GM19468 (cell line): ENCODE data around the gene MORC3.
"Not testable (repeated sequence)": the region's sequence is repeated elsewhere in the genome, so short reads cannot be mapped to it uniquely, and the experiment has no call there.

Experiments
- ATAC-seq: cut with Tn5 transposase; IDR thresholded peaks from one replicate; pipeline ENCODE4 v1.9.1; 2021; ENCODE audit warnings: mild to moderate bottlenecking, moderate library complexity, moderate number of reproducible peaks; ENCODE audit not compliant: unreplicated experiment; ENCODE audit errors: extremely low read depth

Gene MORC3

GRCh38 chr21:36322083-36322424 lies 2.1 kb downstream of the MORC3 start:
- ATAC-seq = no peak

- ATAC-seq = no peak
Observed at GRCh38 chr21:36323032-36323431, 3.0 kb downstream of the MORC3 start.

DNA sequence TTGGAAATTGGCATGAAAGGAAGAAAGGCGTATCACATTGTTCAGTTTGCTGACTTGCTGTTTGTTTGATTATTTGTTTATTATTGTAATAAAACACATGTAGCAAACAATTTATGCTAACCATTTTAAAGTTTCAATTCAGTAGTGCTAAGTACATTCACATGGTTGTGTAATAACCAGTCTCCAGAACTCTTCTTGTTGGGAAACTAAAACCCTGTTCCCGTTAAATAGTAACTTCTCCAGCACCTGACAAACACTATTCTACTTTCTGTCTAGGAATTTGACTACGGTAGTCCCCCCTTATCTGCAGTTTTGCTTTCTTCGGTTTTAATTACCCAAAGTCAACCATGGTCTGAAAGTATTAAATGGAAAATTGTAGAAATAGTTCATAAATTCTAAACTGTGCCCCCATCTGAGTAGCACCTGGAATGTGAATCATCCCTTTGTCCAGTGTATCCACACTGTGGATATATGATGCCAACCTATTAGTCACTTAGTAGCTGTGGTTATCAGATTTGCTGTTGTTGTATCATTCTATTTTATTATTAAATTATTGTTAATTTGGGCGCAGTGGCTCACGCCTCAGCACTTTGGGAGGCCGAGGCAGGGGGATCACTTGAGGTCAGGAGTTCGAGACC lies 5.5 kb downstream of the MORC3 start:
- ATAC-seq = no peak

DNA sequence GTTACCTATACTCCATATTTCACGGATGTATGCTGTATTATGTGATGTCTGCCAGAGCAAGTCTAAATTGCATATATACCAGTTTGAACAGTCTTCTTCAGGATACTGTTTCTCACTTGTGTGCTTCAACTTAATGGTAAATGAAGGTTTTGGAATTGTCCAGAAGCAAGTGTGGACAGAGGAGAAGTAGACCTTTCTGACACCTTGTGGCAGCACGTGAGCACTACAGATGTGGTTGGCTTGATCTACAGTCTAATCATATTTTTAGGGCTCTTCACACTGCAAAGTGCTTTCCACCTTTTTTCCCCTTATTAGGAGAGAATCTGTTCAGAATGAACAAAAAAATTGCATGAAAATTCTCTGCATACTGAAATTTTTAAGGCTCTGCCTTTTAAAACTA lies 10.9 kb downstream of the MORC3 start:
- ATAC-seq = no peak

- ATAC-seq = no peak
Observed at GRCh38 chr21:36337099-36337509, 17.1 kb downstream of the MORC3 start.

- ATAC-seq = no peak
Observed at GRCh38 chr21:36338975-36339374, 19.0 kb downstream of the MORC3 start.

- ATAC-seq = not testable (repeated sequence)
Observed at GRCh38 chr21:36342581-36342980, 22.6 kb downstream of the MORC3 start.

- no peak for ATAC-seq
Observed at GRCh38 chr21:36344931-36345330, 24.9 kb downstream of the MORC3 start.

DNA sequence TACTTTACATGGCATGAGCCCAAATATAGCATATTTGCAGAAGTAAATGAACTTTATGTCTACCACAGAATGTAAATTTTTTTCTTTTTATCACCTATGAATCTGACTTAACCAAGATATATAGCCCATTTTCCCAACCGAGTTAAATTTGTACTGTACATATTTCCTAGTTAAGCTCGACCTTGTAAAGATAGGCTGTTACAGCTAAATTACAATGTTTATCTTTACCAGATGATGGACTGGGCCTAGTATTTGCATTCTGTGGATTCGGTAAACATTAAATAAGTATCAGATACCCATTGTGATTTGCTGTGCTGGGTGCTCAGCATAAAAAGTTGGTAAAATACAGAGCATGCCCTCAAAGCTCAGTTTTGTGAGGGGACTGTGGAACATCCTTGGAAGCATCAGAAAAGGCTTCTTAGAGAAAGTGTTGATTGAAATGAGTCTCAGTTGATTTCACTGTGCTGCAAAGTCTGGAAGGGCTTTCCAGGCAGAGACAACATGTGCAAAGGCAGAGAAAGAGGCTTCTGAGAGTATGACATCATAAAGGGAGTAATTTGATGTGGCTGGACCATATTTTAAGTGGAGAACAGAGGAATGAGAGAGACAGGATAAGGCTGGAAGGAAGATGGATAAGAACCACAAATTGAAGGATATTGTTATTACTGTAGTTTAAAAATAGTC lies 27.4 kb downstream of the MORC3 start:
- no peak for ATAC-seq

- ATAC-seq = no peak
Observed at GRCh38 chr21:36347962-36348328, 27.9 kb downstream of the MORC3 start.

- no peak for ATAC-seq
Observed at GRCh38 chr21:36349315-36349714, 29.3 kb downstream of the MORC3 start.

GRCh38 chr21:36350282-36350910 lies 30.4 kb downstream of the MORC3 start:
- ATAC-seq = no peak

GRCh38 chr21:36354918-36355680 lies 35.1 kb downstream of the MORC3 start:
- no peak for ATAC-seq

GRCh38 chr21:36355868-36356267 lies 35.9 kb downstream of the MORC3 start:
- no peak for ATAC-seq

GRCh38 chr21:36359185-36359584 lies 39.2 kb downstream of the MORC3 start:
- no peak for ATAC-seq

DNA sequence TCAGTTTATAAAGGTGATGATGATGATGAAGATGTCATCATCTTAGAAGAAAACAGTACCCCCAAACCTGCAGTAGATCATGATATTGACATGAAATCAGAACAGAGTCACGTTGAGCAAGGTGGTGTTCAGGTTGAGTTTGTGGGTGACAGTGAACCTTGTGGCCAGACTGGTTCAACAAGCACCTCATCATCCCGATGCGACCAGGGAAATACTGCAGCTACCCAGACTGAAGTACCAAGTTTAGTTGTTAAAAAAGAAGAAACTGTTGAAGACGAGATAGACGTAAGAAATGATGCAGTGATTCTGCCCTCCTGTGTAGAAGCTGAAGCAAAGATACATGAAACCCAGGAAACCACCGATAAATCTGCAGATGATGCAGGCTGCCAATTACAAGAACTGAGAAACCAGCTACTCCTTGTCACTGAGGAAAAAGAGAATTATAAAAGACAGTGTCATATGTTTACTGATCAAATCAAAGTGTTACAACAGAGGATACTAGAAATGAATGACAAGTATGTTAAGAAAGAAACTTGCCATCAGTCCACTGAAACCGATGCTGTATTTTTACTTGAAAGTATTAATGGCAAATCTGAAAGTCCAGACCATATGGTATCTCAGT lies 49.2 kb downstream of the MORC3 start:
- no peak for ATAC-seq

GRCh38 chr21:36375994-36376393 lies 56.0 kb downstream of the MORC3 start:
- ATAC-seq = no peak

- ATAC-seq = no peak
Observed at GRCh38 chr21:36377391-36377842, 57.4 kb downstream of the MORC3 start.

- ATAC-seq = no peak
Observed at GRCh38 chr21:36379251-36379650, 59.3 kb downstream of the MORC3 start.

DNA sequence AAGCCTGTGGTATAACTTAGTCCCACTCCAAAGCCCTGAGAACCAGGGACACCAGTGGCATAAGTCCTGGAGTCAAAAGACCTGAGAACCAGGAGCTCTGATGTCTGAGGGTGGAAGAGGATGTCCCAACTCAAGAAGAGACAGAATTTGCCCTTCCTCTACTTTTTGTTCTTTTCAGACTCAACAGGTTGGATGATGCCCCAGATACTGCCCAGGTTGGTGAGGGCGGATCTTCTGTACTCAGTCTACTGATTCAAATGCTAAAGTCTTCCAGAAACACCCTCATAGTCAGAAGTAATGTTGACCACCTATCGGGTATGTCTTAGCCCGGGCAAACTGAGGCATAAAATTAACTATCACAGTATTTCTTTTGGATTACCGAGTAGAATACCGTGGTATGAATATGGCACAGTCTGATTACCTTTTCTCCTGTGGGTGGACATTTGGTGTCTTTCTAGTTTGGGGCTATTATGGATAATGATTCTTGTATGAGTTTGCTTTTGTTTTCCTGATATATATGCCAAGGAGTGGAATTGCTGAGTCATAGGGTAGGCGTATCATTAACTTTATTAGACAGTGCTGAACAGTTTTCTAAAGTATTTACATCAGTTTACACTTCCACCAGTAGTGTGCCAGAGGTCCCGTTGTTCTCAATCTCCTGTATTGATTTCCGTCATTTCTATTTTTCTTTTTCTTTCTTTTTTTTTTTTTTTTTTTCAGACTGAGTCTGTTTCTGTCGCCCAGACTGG lies 62.0 kb downstream of the MORC3 start:
- ATAC-seq = no peak
